Ascending aorta (tissue), 2 donors: ENCODE results near the gene FCAMR. TPM values are rescaled to one million over a fixed set of nuclear protein-coding genes. Genes with fewer than 3 reads are reported as not detected.

Experiments used
- DNase-seq, 2 donors: peaks; one replicate each; pipeline ENCODE4 v3.0.0-alpha.2; 2019; ENCODE audit warnings: low spot score in 2 of 2
- H3K27ac ChIP-seq, 2 donors: fragments of 200-600 bp; sonication (generic); one replicate each; pipeline ENCODE4 v1.5.1; 2016 to 2017; ENCODE audit warnings: mild to moderate bottlenecking in 1 of 2
- H3K27me3 ChIP-seq: fragments of 200-600 bp; sonication (generic); one replicate; pipeline ENCODE4 v1.5.1; 2017
- H3K36me3 ChIP-seq, 2 donors: fragments of 200-600 bp; sonication (generic); one replicate each; pipeline ENCODE4 v1.5.1; 2016
- H3K4me1 ChIP-seq, 2 donors: fragments of 200-600 bp; sonication (generic); one replicate each; pipeline ENCODE4 v1.5.1; 2016 to 2017; ENCODE audit warnings: mild to moderate bottlenecking in 1 of 2
- H3K4me3 ChIP-seq, 2 donors: fragments of 200-600 bp; sonication (generic); one replicate each; pipeline ENCODE4 v1.5.1; 2016 to 2017; ENCODE audit warnings: mild to moderate bottlenecking in 1 of 2
- H3K9me3 ChIP-seq, 2 donors: fragments of 200-600 bp; sonication (generic); one replicate each; pipeline ENCODE4 v1.5.1; 2016
- CTCF ChIP-seq, 3 experiments: fragments of 200-600 bp in 2 of 3; fragments of 450-650 bp in 1 of 3; sonication (generic) in 2 of 3; IDR thresholded peaks; one replicate each; pipeline ENCODE4 v1.5.1; 2016 to 2019; ENCODE audit warnings: antibody characterized with exemption in 3 of 3, mild to moderate bottlenecking in 1 of 3, moderate library complexity in 1 of 3
- intact Hi-C: fragments of 100-400 bp; cut with DNase I; formaldehyde crosslinking; loops from one replicate; pipeline ENCODE4 v1.15.1; 2023
- total RNA-seq: library from RNA; depleted of rRNA; stranded (reverse); fragments of >200 nt; gene quantifications from one replicate; pipeline ENCODE4 v1.1.0, GENCODE V29; 2016

Gene FCAMR
- total RNA-seq, 1 donor from 2014 or later = not detected

DNA sequence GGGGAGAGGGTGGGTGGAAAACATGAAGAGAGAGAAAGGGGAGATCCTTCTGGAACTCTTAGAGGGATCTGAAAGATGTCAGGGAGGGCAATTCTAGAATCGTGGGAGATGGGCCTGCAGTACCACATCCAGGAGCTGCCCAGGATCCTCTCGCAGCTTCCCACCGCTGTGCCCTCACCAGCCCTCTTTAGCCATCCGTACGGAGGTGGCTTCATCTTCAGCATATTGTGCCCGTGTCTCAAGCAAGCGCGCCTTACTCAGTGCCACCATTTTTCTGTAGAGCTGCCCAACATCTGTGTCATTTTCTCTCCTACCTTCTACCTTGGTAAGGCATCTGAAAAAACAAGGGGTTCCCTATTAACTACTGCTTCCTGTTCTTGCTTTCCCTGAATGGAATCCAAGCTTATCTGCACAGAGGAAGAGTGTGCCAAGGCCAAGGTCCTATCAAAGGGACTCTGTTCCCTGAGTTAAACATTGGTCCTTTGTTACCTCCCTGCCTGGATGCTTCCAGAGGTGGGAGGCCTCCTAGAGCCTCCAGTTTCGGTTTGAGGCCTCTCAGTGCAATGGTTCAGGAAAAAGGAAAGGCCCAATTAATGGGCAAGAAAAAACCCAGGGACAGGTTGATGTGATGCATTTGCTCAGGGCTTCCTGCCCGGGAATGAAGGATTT is 39.1 kb upstream of the FCAMR start:
- no peak for DNase-seq
- intact Hi-C loops = no loop called here
- no peaks in the 10 kb centered on the region for H3K36me3 ChIP-seq
- no peaks in the 10 kb centered on the region for H3K4me1 ChIP-seq
- H3K27me3 ChIP-seq = no peaks in the 10 kb centered on the region
- no peak overlapping the region for H3K27ac ChIP-seq
- H3K4me3 ChIP-seq = no peak overlapping the region
- TF ChIP-seq CTCF (IDR thresholded peaks at IDR 0.05) = no peak
- no peaks in the 10 kb centered on the region for H3K9me3 ChIP-seq

GRCh38 chr1:207007352-207008033 is 37.2 kb upstream of the FCAMR start:
- Histone ChIP-seq H3K4me1 (no peaks in the 10 kb centered on the region), H3K27me3 (no peaks in the 10 kb centered on the region), H3K9me3 (no peaks in the 10 kb centered on the region), H3K36me3 (no peaks in the 10 kb centered on the region), H3K4me3 (no peak overlapping the region), H3K27ac (no peak overlapping the region)
- no peak for TF ChIP-seq CTCF (IDR thresholded peaks at IDR 0.05)
- DNase-seq = no peak
- intact Hi-C loops = no loop called here

- Histone ChIP-seq H3K36me3 (no peaks in the 10 kb centered on the region), H3K4me1 (no peaks in the 10 kb centered on the region), H3K9me3 (no peaks in the 10 kb centered on the region), H3K27me3 (no peaks in the 10 kb centered on the region), H3K27ac (no peak overlapping the region), H3K4me3 (no peak overlapping the region)
- TF ChIP-seq CTCF (IDR thresholded peaks at IDR 0.05) = no peak
- intact Hi-C loops = no loop called here
- DNase-seq = no peak
Measured at GRCh38 chr1:207006914-207007313, 36.7 kb upstream of the FCAMR start.

GRCh38 chr1:207006083-207006482 is 35.8 kb upstream of the FCAMR start:
- TF ChIP-seq CTCF (IDR thresholded peaks at IDR 0.05) = no peak
- Histone ChIP-seq H3K27me3 (no peaks in the 10 kb centered on the region), H3K4me1 (no peaks in the 10 kb centered on the region), H3K36me3 (no peaks in the 10 kb centered on the region), H3K4me3 (no peak overlapping the region), H3K9me3 (no peaks in the 10 kb centered on the region), H3K27ac (no peak overlapping the region)
- intact Hi-C loops = no loop called here
- DNase-seq = no peak

DNA sequence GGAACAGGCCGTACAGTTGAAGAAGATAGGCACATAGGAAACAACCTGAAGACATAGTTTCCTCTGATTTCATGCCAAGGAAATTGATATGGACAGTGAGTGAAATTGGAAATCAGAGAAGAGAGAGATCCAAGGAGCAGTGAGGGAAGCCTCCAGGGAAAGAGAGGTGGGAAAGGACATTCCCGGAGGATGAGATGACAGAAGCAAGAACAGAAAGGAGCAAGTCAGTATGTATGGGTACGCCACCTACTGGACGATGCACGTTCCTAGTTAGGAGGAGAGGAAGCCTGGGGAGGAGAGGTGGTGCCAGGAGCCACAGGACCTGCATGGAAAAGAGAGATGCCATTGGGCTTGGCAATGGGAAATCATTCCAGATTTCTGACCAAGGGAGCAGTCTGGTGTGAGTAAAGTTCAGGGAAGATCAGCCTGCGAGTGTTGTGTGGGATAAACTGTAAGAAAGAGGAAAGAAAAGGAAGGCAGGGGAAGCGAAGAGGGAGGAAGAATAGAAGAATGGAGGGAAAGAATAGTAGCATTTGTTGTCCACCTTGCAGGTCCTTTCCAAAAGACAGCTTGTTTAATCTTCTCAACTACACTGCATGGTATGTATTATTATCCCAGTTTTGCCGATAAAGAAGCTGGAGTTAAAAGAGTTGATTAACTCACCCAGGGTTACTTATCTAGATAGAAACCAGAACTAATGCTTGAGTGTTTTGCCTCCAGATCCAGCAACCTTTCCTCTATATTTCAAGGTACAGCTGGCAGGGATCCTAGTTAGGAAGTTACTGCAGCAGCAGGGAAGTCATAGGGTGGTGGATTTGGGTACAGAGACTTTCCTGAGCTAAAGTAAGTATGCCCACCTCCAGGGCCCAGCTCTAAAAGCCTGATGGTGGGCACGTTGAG is 34.9 kb upstream of the FCAMR start:
- DNase-seq = no peak
- H3K9me3 ChIP-seq = no peaks in the 10 kb centered on the region
- H3K27ac ChIP-seq = no peak overlapping the region
- peak in 2 of 3 experiments; percentile 39 to 50 for TF ChIP-seq CTCF (IDR thresholded peaks at IDR 0.05)
- no peak overlapping the region for H3K4me3 ChIP-seq
- intact Hi-C loops = no loop called here
- H3K36me3 ChIP-seq = no peaks in the 10 kb centered on the region
- no peaks in the 10 kb centered on the region for H3K27me3 ChIP-seq
- no peaks in the 10 kb centered on the region for H3K4me1 ChIP-seq
